ACHN (cell line): ENCODE results near the gene B4GALNT4.

Source experiments
- DNase-seq: peaks from one replicate; pipeline ENCODE4 v3.0.0-alpha.2; 2015
- in situ Hi-C: cut with HindIII; loops from 2 replicates; pipeline ENCODE4 v1.10.0; 2017; ENCODE audit warnings: low sequenced_read_pairs, low pct_ligation_motif_present, low pct_unique_long_range_greater_than_20kb

The B4GALNT4 gene

GRCh38 chr11:370070-370941 is 1.0 kb downstream of the B4GALNT4 start:
- in situ Hi-C loops = no loop called here
- DNase-seq = no peak

GRCh38 chr11:371051-371450 is 1.8 kb downstream of the B4GALNT4 start:
- in situ Hi-C loops = no loop called here
- DNase-seq = no peak

GRCh38 chr11:371716-372590 is 2.7 kb downstream of the B4GALNT4 start:
- in situ Hi-C loops = no loop called here

GRCh38 chr11:372809-373715 is 3.8 kb downstream of the B4GALNT4 start:
- in situ Hi-C loops = no loop called here
- DNase-seq = no peak

More at GRCh38 chr11:371716-372590, 2.7 kb downstream of the B4GALNT4 start:
- no peak for DNase-seq

GRCh38 chr11:373716-374551 is 4.6 kb downstream of the B4GALNT4 start:
- in situ Hi-C loops = no loop called here
- DNase-seq = no peak

- DNase-seq = no peak
- in situ Hi-C loops = no loop called here
These were observed 6.0 kb downstream of the B4GALNT4 start for GRCh38 chr11:375065-376025.

GRCh38 chr11:376531-377173 is 7.4 kb downstream of the B4GALNT4 start:
- no peak for DNase-seq
- in situ Hi-C loops = no loop called here

- in situ Hi-C loops = no loop called here
- DNase-seq = no peak
These were observed 8.0 kb downstream of the B4GALNT4 start for GRCh38 chr11:377174-377865.

- no peak for DNase-seq
- in situ Hi-C loops = no loop called here
These were observed 8.7 kb downstream of the B4GALNT4 start for GRCh38 chr11:377883-378500.

GRCh38 chr11:379205-380094 is 10.2 kb downstream of the B4GALNT4 start:
- DNase-seq = no peak
- in situ Hi-C loops = no loop called here

GRCh38 chr11:380095-380480 is 10.8 kb downstream of the B4GALNT4 start:
- in situ Hi-C loops = no loop called here
- DNase-seq = no peak

GRCh38 chr11:380491-380890 is 11.2 kb downstream of the B4GALNT4 start:
- no peak for DNase-seq
- in situ Hi-C loops = no loop called here

GRCh38 chr11:380996-381395 is 11.7 kb downstream of the B4GALNT4 start:
- no peak for DNase-seq
- in situ Hi-C loops = no loop called here

GRCh38 chr11:381501-382072 is 12.3 kb downstream of the B4GALNT4 start:
- in situ Hi-C loops = no loop called here

More at GRCh38 chr11:381501-382072, 12.3 kb downstream of the B4GALNT4 start:
- DNase-seq = no peak
